Measurements from ENCODE around the gene ALDH2.
A peak's percentile ranks its signal among the peaks of the same experiment; 100 is the strongest.
"Not testable (repeated sequence)": the region's sequence is repeated elsewhere in the genome, so short reads cannot be mapped to it uniquely, and the experiment has no call there.

Gene ALDH2

DNA sequence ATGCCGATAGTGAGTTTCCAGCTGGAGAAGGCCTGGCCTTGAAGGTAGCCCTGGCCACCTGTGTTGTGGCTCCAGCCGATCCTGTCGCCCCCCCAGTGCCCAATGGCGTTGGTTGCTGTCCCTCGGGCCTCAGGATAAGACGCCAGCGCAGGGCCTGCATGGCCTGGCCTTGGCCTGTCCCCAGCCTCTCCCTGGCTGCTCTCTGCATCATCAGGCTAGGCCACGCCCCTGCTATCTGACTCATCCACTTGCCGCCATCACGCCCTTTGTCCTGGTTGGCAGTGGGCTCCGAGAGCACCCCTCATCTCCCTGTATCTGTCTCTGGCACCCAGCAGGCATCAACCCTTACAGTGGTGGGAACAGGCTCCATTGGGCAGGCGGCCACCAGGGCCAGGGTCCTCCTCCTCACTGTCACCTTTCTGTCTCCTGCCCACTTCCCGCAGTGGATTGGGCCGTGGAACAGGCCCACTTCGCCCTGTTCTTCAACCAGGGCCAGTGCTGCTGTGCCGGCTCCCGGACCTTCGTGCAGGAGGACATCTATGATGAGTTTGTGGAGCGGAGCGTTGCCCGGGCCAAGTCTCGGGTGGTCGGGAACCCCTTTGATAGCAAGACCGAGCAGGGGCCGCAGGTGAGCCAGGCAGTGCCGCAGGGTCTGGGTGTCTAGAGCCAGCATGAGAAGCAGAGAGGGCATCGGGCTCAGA is 25.6 kb downstream of the ALDH2 start:
- no peak for DNase-seq

DNA sequence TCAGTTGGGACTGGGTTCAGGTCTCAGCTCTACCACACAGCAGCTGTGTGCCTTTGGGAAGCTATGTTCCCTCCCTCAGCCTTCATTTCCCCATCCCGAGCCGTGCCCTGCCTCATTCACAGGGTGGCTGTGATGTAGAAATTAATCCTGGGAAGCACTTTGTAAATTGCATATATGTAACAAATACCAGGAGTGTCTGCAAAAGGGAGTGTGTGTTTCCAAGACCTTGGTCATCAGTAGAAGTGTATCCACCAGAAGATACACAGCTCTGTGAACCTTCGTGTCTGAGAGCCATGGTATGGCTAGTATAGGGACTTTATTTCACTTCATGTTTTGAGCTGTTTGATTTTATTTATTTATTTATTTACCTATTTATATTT is 26.1 kb downstream of the ALDH2 start:
- DNase-seq, result no peak

DNA sequence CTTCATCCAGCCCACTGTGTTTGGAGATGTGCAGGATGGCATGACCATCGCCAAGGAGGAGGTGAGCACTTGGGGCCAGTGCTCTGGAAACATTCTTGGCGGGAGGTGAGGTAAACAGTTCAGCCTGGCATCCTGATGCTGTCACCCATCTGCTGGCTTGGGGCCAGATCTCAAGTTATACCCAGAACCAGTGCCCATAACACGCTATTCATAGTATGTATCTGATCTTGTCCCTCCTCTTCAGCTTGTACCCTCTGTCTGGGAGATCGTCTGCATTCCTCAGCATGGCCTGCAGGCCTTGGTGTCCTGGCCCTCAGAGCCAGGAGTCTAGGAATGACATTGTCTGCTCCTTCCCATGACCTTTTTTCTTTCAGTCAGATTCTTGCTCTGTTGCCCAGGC is 31.4 kb downstream of the ALDH2 start:
- no peak for DNase-seq

DNA sequence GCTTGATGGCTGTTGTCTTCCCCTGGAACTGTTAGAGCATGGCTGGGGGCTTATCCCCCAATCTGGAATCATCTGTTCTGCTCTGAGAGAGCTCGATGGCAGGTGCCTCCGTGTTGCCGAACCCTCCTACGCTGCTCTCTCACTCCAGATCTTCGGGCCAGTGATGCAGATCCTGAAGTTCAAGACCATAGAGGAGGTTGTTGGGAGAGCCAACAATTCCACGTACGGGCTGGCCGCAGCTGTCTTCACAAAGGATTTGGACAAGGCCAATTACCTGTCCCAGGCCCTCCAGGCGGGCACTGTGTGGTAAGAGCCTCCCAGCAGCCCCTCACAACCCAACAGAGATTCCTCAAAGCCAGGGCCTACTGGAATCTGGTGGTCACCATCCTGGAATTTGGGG is 33.0 kb downstream of the ALDH2 start:
- no peak for DNase-seq

DNA sequence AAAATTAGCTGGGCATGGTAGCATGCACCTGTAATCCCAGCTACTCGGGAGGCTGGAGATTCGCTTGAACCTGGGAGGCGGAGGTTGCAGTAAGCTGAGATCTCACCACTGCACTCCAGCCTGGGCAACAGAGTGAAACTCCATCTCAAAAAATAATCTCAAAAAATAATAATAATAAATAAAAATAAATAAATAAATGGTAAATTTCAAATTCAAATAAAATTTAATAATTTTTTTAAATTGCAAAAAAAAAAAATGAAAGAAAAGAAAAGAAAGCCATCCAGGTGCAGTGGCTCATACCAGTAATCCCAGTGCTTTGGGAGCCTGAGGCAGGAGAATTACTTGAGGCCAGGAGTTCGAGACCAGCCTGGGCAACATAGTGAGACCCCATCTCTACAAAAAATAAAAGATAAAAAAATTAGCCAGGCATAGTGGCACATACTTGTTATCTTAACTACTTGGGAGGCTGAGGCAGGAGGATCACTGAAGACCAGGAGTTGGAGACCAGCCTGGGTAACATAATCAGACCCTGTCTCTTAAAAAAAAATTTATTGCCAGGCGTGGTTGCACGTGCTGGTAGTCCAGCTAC is 36.4 kb downstream of the ALDH2 start:
- no peak for DNase-seq

DNA sequence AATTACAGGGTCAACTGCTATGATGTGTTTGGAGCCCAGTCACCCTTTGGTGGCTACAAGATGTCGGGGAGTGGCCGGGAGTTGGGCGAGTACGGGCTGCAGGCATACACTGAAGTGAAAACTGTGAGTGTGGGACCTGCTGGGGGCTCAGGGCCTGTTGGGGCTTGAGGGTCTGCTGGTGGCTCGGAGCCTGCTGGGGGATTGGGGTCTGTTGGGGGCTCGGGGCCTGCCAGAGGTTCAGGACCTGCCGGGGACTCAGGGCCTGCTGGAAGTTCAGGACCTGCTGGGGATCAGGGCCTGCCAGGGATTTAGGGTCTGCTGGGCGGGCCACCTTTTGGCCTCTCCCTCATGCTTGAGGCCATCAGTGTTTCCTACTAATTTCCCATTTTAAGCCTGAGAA is 37.1 kb downstream of the ALDH2 start:
- no peak for DNase-seq

DNA sequence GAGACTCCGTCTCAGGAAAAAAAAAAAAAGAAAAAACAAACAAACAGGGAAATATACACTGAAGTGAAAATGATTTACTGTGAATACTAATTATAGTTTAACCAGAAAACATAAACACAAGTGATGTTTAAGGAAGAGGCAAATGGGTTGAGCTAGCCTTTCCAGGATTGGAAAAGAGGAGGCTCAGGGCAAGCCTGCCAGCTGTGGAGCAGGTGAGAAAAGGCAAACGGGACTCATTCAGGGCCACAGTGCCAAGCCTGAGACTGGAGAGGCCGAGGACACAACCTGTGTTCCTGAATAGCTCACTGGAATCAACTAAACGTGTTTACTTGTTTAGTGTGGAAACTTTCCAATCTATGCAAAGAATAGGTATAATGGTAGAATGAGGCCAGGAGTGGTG is 39.6 kb downstream of the ALDH2 start:
- DNase-seq, result no peak

DNA sequence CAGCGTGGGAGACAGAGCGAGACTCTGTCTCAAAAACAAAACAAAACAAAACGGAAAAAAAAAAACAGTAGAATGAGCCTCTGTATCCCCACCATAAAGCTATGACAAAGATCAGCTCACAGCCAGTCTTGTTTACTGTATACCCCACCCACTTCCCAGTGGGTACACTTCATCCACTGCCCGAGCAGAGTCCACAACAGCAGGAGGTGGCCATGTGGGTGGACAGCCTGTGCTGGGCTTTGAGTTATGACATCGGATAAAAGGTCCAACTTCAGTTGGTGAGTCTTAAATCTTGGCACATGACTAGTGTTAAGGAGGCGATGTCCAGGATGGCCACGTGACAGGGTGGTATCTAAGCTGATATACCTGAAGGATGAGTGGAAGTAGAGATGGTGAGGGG is 40.5 kb downstream of the ALDH2 start:
- no peak for DNase-seq

DNA sequence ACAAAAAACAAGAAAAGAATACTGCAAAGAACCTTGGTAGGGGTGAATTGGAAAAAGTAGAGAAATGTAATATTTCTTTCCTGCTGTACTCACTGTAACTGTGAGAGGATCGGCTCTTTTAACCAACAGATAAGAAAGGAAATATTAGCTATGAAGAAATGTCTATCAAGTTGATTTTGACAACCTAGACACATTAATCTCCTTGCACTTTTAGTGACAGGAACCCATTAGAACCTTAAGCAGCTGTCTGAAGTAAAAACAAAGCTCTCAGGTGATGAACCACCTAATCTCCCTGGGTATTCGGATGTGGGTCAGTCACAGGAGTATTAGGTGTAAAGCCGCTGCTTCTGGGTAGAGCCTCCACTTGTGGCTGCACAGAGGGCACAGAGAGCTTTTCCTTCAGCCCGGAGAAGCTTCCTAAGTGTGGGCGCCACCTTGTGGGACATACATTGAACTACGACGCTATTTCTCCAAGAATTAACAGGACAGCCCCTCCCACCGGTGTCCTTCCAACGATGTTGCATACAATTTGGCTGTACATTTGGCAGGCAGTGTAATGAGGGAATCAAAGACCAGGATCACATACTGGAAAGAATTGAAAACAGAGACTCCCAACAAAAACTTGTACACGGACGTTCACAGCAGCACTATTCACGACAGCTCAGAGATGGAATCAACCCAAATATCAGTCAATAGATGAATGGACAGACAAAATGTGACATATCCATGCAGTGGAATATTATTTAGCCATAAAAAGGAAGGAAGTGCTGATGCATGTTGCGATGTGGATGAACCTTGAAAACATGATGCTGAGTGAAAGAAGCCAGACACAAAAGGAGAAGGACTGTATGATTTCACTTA is 46.4 kb downstream of the ALDH2 start:
- DNase-seq, result peak; percentile 91

DNA sequence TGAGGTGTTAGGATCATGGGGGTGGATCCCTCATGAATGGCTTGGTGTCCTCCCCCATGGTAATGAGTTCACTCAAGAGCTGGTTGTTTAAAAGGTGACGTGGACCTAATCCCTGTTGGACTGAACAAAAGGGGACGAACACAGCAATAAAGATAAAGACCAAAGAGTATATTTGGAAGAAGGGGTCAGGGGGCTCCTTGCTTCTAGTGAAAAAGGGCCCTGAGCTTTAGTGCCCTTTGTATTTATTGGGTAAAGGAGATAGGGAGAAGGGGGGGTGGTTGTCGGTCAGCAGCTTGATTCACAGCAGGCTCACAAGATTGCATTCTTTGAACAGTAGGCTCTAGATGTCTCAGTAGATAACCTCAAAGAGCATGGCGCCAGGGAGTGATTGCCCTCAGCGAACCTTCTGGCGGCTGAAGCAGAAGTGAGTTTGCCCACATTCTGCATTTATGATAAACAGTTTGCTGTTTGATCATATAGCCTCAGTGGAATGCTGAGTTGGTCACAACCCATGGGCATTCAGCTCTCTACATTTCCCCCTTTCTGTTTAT is 49.4 kb downstream of the ALDH2 start:
- no peak for DNase-seq

DNA sequence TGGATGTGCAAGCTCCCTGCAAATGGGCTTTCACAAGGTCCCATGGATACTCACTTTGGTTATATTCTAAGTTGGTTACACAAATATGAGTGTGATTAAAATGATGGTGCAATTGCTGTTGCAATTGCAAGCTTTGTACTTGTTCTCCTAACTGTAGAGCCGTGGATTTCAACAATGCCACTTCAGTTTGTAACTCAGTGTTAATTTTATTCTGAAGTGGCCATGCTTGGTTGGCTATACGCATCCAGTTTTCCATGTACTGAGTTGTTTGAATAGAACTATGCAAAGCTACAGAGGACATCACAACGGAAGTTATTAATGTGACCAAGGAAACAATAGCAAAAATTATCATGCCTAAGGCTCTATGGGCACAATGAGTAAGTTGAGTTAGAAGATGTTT is 50.2 kb downstream of the ALDH2 start:
- peak; percentile 28 for DNase-seq

DNA sequence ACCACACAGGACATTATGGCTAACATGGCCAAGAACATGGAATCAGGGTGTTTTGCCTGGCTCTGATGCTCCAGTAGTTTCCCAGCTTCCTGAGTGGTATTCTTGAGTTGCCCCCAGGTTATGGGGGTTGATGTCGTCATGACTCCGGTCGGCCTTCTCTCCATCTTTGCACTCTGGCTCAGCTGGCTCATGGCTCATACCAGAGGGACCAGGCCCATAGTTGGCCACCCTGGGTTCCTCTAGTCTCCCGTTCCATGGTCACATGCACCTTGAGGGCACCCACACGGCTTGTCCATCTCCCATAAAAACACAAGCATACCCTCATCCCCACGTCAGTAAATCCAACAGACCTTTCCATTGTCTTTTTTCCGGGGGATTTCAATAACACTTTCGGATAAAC is 51.6 kb downstream of the ALDH2 start:
- no peak for DNase-seq

DNA sequence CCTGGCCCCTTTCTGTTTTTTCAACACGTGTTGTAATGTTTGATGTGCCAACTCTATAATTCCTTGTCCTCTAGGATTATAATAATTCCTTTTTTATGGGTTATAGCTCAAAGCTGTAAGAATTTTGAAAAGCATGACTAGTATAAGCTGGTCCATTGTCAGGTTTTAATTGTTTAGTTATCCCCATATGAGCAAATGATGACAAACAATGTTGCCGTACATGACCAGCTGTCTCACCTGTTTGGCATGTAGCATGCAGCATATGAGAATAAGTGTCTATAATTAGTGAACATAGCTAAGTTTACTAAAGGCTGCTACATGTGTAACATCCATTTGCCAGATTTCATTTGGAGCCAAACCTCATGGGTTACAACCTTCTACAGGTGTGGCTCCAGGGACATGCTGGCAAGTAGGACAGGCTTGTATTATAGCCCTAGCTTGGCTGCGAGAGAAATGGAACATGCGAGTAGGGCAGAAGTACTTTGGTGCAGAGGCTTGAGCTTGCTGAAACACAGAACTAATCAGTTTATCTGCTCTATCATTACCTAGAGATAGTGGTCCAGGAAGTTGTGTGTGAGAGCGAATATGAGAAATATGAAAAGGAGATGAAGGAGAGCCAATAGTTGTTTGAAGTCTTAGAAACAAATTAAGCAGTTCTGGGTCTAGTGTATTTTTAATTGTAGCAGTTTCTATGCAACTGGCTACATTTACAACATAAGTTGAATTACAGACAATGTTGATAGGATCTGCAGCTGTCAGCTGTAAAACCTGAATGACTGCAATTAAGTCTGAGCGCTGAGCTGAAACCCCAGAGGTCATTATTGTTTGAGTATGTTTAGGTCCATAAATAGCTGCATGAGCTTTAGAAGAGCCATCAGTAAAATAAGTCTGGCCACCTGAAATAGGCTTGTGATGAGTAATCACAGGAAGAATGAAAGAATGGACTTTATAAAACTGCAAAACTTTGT is 52.7 kb downstream of the ALDH2 start:
- peak; percentile 75 for DNase-seq

DNA sequence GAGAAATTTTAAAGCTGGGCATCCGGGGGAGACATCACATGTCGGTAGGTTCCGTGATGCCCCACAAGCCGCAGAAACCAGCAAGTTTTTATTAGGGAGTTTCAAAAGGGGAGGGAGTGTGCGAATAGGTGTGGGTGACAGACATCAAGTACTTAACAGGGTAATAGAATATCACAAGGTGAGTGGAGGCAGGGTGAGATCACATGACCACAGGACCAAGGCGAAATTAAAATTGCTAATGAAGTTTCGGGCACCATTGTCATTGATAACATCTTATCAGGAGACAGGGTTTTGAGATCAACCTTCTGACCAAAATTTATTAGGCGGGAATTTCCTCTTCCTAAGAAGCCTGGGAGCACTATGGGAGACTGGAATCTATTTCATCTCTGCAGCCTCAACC is 54.1 kb downstream of the ALDH2 start:
- not testable (repeated sequence) for DNase-seq

DNA sequence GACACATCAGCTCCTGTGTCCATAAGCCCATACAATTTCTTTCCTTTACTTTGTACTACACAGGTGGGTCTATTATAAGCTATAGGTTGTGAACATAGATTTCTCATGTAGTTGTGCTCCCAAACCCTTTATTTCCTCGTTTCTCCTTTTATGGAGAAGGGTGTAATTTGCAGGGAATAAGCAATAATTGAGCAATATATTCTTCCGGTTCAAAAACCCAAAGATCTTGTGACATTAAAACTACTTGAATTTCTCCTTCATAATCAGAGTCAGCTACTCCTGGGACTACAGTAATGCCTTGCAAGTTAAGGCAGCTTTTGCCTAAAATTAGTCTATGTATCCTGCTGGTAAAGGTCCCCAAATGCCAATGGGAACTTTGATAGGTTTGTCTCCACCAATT is 56.2 kb downstream of the ALDH2 start:
- DNase-seq, result no peak

DNA sequence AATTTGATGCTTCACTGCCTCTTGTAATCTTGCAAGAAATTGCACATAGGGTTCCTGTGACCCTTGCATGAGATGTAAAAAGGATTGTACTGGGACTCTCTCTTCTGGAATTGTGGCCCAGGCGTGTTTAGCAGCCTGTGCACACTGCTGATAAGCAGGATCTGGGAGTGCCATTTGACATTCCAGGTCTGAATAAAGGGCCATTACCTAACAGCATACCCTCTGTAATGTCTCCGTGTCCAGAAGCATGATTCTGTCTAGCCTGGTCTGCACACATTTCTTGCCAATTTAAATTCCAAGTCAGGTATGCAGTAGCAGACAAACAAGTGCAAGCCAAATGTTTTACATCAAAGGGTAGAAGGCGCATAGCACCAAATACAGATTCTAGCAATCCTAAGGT is 57.2 kb downstream of the ALDH2 start:
- no peak for DNase-seq

DNA sequence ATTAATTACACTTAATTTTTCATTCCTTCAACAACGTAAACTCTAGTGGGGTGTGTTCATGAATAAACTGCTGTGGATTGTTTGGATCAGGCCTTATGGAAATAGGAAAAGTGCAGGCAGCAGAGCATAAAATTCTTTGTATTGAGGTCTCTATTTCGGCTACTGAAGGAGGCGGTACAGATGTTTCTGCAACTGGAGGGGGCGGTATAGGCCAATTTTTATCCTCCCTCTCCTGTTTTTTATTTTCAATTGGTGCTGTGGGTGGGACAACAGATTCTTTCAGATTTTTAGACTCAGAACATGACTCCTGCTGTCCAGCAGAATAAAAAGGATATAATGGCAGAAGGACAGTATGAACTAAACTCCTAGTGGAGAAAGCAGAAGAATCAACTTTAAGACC is 57.6 kb downstream of the ALDH2 start:
- DNase-seq, result not testable (repeated sequence)

DNA sequence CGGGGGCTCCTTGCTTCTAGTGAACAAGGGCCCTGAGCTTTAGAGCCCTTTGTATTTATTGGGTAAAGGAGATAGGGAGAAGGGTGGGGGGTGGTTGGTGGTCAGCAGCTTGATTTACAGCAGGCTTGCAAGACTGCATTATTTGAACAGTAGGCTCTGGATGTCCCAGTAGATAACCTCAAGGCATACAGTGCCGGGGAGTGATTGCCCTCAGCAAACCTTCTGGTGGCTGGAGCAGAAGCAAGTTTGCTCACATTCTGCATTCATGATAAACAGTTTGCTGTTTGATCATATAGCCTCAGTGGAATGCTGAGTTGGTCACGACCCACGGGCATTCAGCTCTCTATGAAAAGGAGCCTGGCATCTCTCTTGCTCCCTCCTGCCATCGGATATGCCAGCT is 58.8 kb downstream of the ALDH2 start:
- DNase-seq, result no peak

DNA sequence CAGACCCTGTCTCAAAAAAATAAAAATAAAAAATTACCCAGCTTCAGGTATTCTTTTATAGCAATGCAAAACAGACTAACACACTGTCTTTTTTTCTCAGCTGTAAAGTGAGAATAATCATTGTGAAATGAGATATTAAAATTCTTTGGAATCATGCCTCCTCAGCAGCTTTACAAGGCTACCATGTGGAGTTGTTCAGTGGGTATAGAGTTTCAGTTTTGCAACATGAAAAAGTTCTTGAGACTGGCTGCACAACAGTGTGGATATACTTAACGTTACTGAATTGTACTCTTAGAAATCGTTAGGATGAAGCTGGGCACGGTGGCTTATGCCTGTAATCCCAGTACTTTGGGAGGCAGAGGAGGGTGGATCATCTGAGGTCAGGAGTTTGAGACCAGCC is 59.6 kb downstream of the ALDH2 start:
- DNase-seq, result no peak

DNA sequence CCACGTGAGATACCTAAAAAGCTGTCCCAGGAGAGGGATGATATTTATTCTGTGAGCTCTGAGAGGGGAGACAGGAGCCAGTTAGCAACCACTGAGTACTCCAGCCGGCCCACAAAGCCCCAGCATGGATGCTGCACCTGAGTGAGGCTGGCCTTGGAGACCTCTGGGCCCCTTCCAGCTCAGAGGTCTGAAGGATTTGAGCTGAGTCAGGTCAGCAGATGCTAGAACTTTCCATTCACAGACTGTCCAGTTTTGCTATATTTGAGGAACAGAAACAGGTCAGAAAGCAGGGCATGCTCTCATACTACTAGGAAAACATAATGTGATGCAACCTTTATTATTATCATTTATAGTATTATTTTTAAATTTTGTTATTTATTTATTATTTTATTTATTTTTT is 60.3 kb downstream of the ALDH2 start:
- no peak for DNase-seq

DNA sequence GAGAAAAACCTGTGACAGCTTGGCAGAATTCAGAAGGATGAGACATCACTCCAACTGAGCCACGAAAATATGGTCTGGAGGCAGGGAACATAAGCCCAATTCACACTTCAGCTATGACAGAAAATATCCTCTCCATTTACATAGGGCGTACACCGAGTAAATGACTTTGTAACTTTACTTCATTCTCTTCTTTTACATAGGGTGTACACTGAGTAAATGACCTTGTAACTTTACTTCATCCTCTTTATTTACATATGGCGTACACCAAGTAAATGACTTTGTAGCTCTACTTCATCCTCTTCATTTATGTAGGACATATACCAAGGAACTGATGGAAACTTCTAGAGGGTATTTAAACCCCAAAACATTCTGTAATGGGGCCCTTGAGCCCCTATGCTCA is 61.2 kb downstream of the ALDH2 start:
- DNase-seq, result no peak

DNA sequence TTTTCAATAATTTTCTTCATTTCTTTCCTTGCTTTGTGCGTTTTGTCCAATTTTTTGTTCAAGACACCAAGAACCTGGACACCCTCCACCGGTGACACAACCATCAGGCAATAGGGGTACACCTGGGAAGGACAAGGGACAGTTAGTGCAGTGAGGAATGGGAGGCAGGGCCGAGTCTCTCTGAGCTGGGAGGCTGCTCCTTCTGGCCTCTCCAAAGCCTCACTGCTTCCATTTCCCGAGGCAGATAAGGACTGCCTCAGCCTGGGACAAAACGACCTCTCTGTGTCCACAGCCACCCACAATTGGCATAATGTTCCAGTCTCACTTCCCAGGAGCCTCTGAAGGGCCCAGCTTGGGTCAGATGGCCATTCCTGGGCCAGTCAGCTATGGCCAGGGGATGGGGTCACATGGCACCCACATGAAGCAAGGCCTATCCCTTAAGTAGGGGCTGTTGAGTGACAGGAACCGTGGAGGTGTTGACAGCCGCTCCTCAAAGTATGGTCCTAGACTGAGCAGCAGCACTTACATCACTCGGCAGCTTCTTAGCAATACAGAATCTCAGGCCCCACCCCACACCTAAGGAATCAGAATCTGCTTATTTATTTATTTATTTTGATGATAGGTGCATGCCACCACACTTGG is 61.7 kb downstream of the ALDH2 start:
- no peak for DNase-seq
